Hepatocyte (in vitro differentiated cells): ENCODE results near the gene SH2D7. TPM values are rescaled to one million over a fixed set of nuclear protein-coding genes. Genes with fewer than 3 reads are reported as not detected.
A peak's percentile ranks its signal among the peaks of the same experiment; 100 is the strongest.

Source experiments
- DNase-seq: peaks from one replicate; pipeline ENCODE4 v3.0.0-alpha.2; 2016; ENCODE audit warnings: low spot score
- H2AFZ ChIP-seq: fragments of 200-600 bp; sonication (generic); 2 replicates; pipeline ENCODE4 v1.6.0; 2016; ENCODE audit warnings: antibody characterized with exemption, mild to moderate bottlenecking
- H3K27ac ChIP-seq: fragments of 200-600 bp; sonication (generic); 2 replicates; pipeline ENCODE4 v1.5.1; 2016; ENCODE audit warnings: mild to moderate bottlenecking
- H3K27me3 ChIP-seq: fragments of 200-600 bp; sonication (generic); 2 replicates; pipeline ENCODE4 v1.6.1; 2016
- H3K36me3 ChIP-seq: fragments of 200-600 bp; sonication (generic); replicated peaks from 2 replicates; pipeline ENCODE4 v1.5.1; 2016; ENCODE audit warnings: low read depth; ENCODE audit not compliant: insufficient read depth
- H3K4me1 ChIP-seq: fragments of 200-600 bp; sonication (generic); 2 replicates; pipeline ENCODE4 v1.5.1; 2016; ENCODE audit warnings: mild to moderate bottlenecking, moderate library complexity; ENCODE audit not compliant: insufficient read depth
- H3K4me2 ChIP-seq: fragments of 200-600 bp; sonication (generic); 2 replicates; pipeline ENCODE4 v1.6.0; 2016
- H3K4me3 ChIP-seq: fragments of 200-600 bp; sonication (generic); 2 replicates; pipeline ENCODE4 v1.5.1; 2016; ENCODE audit warnings: mild to moderate bottlenecking
- H3K79me2 ChIP-seq: fragments of 200-600 bp; sonication (generic); 2 replicates; pipeline ENCODE4 v1.6.0; 2017; ENCODE audit warnings: mild to moderate bottlenecking
- H3K9me2 ChIP-seq: fragments of 200-600 bp; sonication (generic); replicated peaks from 2 replicates; pipeline ENCODE4 v1.6.0; 2017; ENCODE audit warnings: mild to moderate bottlenecking; ENCODE audit not compliant: insufficient read depth
- H3K9me3 ChIP-seq: fragments of 200-600 bp; sonication (generic); 2 replicates; pipeline ENCODE4 v1.5.1; 2016; ENCODE audit warnings: low read depth, mild to moderate bottlenecking
- H4K20me1 ChIP-seq: fragments of 200-600 bp; sonication (generic); 2 replicates; pipeline ENCODE4 v1.6.0; 2016; ENCODE audit warnings: mild to moderate bottlenecking; ENCODE audit not compliant: insufficient read depth, poor library complexity, severe bottlenecking
- CTCF ChIP-seq: fragments of 200-600 bp; sonication (generic); IDR thresholded peaks from 2 replicates; pipeline ENCODE4 v1.5.1; 2016; ENCODE audit warnings: antibody characterized with exemption, mild to moderate bottlenecking; ENCODE audit not compliant: poor library complexity
- EZH2 ChIP-seq: fragments of 200-600 bp; sonication (generic); IDR thresholded peaks from 2 replicates; pipeline ENCODE4 v1.6.1; 2016; ENCODE audit warnings: antibody characterized with exemption, mild to moderate bottlenecking, borderline replicate concordance
- EZH2phosphoT487 ChIP-seq: fragments of 200-600 bp; sonication (generic); IDR thresholded peaks from one replicate; pipeline ENCODE4 v1.6.1; 2018; ENCODE audit warnings: antibody characterized with exemption, mild to moderate bottlenecking, low read depth, moderate library complexity; ENCODE audit not compliant: unreplicated experiment, severe bottlenecking
- WGBS: methylation state at CpG from one replicate; pipeline ENCODE4 v1.1.6; 2016; ENCODE audit warnings: low lambda C conversion rate; ENCODE audit errors: missing lambda C conversion rate; 5-methylcytosine and 5-hydroxymethylcytosine counted together
- polyA plus RNA-seq: library from polyadenylated mRNA; unstranded; fragments of >200 nt; fragmentation: Nextera tagmentation; extraction: Ambion mirVana; gene quantifications from 2 replicates; pipeline ENCODE4 v1.2.1, GENCODE V29; 2016
- total RNA-seq: library from RNA; depleted of rRNA; stranded (reverse); fragments of >200 nt; gene quantifications from 2 replicates; pipeline ENCODE4 v1.2.3, GENCODE V29; 2014

SH2D7 gene
- total and polyA plus RNA-seq, 2 experiments from 2014 or later, result 0.22 TPM; not detected in 1

- Histone ChIP-seq H3K4me2 (peak within 1 kb of the TSS; percentile 94), H2AFZ (peak within 1 kb of the TSS; percentile 98), H3K9me2 (no peaks in the 10 kb centered on the region), H3K4me1 (peaks cover 47% of the 10 kb centered on the region), H4K20me1 (no peaks in the 10 kb centered on the region), H3K27ac (peak within 1 kb of the TSS; percentile 96), H3K4me3 (peak within 1 kb of the TSS; percentile 88), H3K27me3 (no peaks in the 10 kb centered on the region), H3K9me3 (no peaks in the 10 kb centered on the region), H3K79me2 (peaks cover 20% of the 10 kb centered on the region), H3K36me3 (no peaks in the 10 kb centered on the region)
- no peak for TF ChIP-seq EZH2phosphoT487
- TF ChIP-seq CTCF, result peak; percentile 59
- 0% methylated on average over 23 of the region's 79 CpGs for WGBS
- peak; percentile 93 for DNase-seq
These were observed 39.1 kb downstream of the SH2D7 start, which contains the start of gene CIB2 for GRCh38 chr15:78131295-78132061. TSS of gene CIB2 (minus strand) at chr15:78131445. CDS start at chr15:78131215, 230 bp downstream.

GRCh38 chr15:78133801-78134200 is 41.4 kb downstream of the SH2D7 start:
- Histone ChIP-seq H3K36me3 (no peaks in the 10 kb centered on the region), H2AFZ (no peak overlapping the region), H3K4me2 (no peak overlapping the region), H3K27me3 (no peaks in the 10 kb centered on the region), H3K4me1 (peaks cover 36% of the 10 kb centered on the region), H3K79me2 (peaks cover 20% of the 10 kb centered on the region), H4K20me1 (no peaks in the 10 kb centered on the region), H3K27ac (peak overlapping the region; percentile 24), H3K4me3 (no peak overlapping the region), H3K9me3 (no peaks in the 10 kb centered on the region), H3K9me2 (no peaks in the 10 kb centered on the region)
- TF ChIP-seq EZH2phosphoT487, result no peak
- TF ChIP-seq EZH2, result no peak
- no peak for TF ChIP-seq CTCF
- 74% methylated on average over 2 of the region's 2 CpGs for WGBS
- peak; percentile 37 for DNase-seq

- no peaks in the 10 kb centered on the region for H3K9me2 ChIP-seq
- peak overlapping the region; percentile 68 for H3K27ac ChIP-seq
- H3K4me2 ChIP-seq, result peak overlapping the region; percentile 0
- no peaks in the 10 kb centered on the region for H3K9me3 ChIP-seq
- H2AFZ ChIP-seq, result no peak overlapping the region
- 85% methylated on average over 5 of the region's 5 CpGs for WGBS
- H3K79me2 ChIP-seq, result no peaks in the 10 kb centered on the region
- DNase-seq, result no peak
- H3K36me3 ChIP-seq, result no peaks in the 10 kb centered on the region
- H3K27me3 ChIP-seq, result no peaks in the 10 kb centered on the region
- TF ChIP-seq CTCF (no peak), EZH2 (no peak), EZH2phosphoT487 (no peak)
- H3K4me3 ChIP-seq, result no peak overlapping the region
- H3K4me1 ChIP-seq, result peaks cover 18% of the 10 kb centered on the region
- H4K20me1 ChIP-seq, result no peaks in the 10 kb centered on the region
These were observed 47.2 kb downstream of the SH2D7 start for GRCh38 chr15:78139578-78139977.
